Endothelial cell of umbilical vein (primary cell): ENCODE measurements around the gene CELF1. TPM values are rescaled to one million over a fixed set of nuclear protein-coding genes. Genes with fewer than 3 reads are reported as not detected.

Experiments
- BruUV-seq: library from RNA; stranded (reverse); fragments of 400-500 nt; replicated peaks from 2 replicates; lab custom pipeline; 2021; lab: Mats Ljungman, UMichigan
- CTCF ChIA-PET: fragments of 300-600, 350-600 bp; sonication (Branson Sonifier 250); formaldehyde crosslinking; loops from one replicate; lab custom pipeline; 2021; ENCODE audit warnings: antibody characterized with exemption, inconsistent platforms; lab: Charles Lee
- POLR2A ChIA-PET: fragments of 300-600, 350-600 bp; sonication (Branson Sonifier 250); formaldehyde crosslinking; loops from one replicate; lab custom pipeline; 2021; ENCODE audit warnings: antibody characterized with exemption, inconsistent platforms; lab: Charles Lee
- DNase-seq: peaks from one replicate; pipeline ENCODE4 v3.0.0-alpha.2; 2011; ENCODE audit warnings: low read depth, low spot score
- FAIRE-seq: peaks from 2 replicates; lab custom pipeline; 2011; peaks lifted over from hg19 to GRCh38; lab: Jason Lieb, UNC
- H2AFZ ChIP-seq: 2 replicates; pipeline ENCODE4 v1.6.0; 2012; ENCODE audit warnings: low read depth, low read length, control low read depth, inconsistent platforms
- H3K27ac ChIP-seq: 2 replicates; pipeline ENCODE4 v1.5.1; 2011; ENCODE audit warnings: low read depth, mild to moderate bottlenecking, control low read depth, low read length, moderate library complexity; ENCODE audit not compliant: insufficient read depth
- H3K27me3 ChIP-seq, 2 experiments: 2 replicates each; pipeline versions ENCODE4 v1.6.0 to v1.6.1; 2011; ENCODE audit warnings: low read length in 2 of 2, mixed read lengths in 1 of 2; ENCODE audit not compliant: control insufficient read depth in 2 of 2, insufficient read depth in 2 of 2
- H3K36me3 ChIP-seq, 2 experiments: 2 replicates in 1 of 2; 3 replicates in 1 of 2; pipeline ENCODE4 v1.5.1; 2011; ENCODE audit warnings: low read length in 2 of 2, mild to moderate bottlenecking in 1 of 2, moderate library complexity in 1 of 2; ENCODE audit not compliant: control insufficient read depth in 2 of 2, insufficient read depth in 2 of 2; ENCODE audit errors: extremely low read depth in 1 of 2
- H3K4me1 ChIP-seq: 3 replicates; pipeline ENCODE4 v1.5.1; 2011; ENCODE audit warnings: mild to moderate bottlenecking, low read length; ENCODE audit not compliant: control insufficient read depth, insufficient read depth; ENCODE audit errors: extremely low read depth
- H3K4me2 ChIP-seq: 2 replicates; pipeline ENCODE4 v1.6.1; 2011; ENCODE audit warnings: low read length, control low read depth, mixed read lengths; ENCODE audit not compliant: insufficient read depth
- H3K4me3 ChIP-seq, 3 experiments: fragments of 200-600 bp in 1 of 3; sonication (generic), shearing (Covaris generic) in 1 of 3; replicated peaks in 1 of 3; 2 replicates each; pipeline ENCODE4 v1.5.1; 2011 to 2016; ENCODE audit warnings: control low read depth in 3 of 3, low read length in 3 of 3, mild to moderate bottlenecking in 2 of 3, inconsistent platforms in 1 of 3, low read depth in 1 of 3, moderate library complexity in 1 of 3; ENCODE audit not compliant: insufficient read depth in 1 of 3
- H3K79me2 ChIP-seq: 2 replicates; pipeline ENCODE4 v1.6.0; 2012; ENCODE audit warnings: low read length, inconsistent platforms; ENCODE audit not compliant: control insufficient read depth, insufficient read depth
- H3K9ac ChIP-seq: replicated peaks from 2 replicates; pipeline ENCODE3; 2011; ENCODE audit warnings: low read length, control low read depth; ENCODE audit not compliant: insufficient read depth; ENCODE audit errors: extremely low read depth
- H3K9me1 ChIP-seq: replicated peaks from 3 replicates; pipeline ENCODE4 v1.6.0; 2011; ENCODE audit warnings: mild to moderate bottlenecking, low read length; ENCODE audit not compliant: control insufficient read depth, insufficient read depth; ENCODE audit errors: extremely low read depth
- H3K9me3 ChIP-seq: replicated peaks from 2 replicates; pipeline ENCODE4 v1.5.1; 2012; ENCODE audit warnings: low read length, inconsistent platforms; ENCODE audit not compliant: control insufficient read depth, insufficient read depth
- H4K20me1 ChIP-seq: replicated peaks from 2 replicates; pipeline ENCODE3; 2011; ENCODE audit warnings: mild to moderate bottlenecking, low read length; ENCODE audit not compliant: control insufficient read depth, insufficient read depth; ENCODE audit errors: extremely low read depth
- FOS ChIP-seq: IDR thresholded peaks from 2 replicates; pipeline ENCODE4 v1.6.1; 2011; ENCODE audit warnings: mild to moderate bottlenecking, low read length, moderate library complexity, borderline replicate concordance; ENCODE audit not compliant: insufficient read depth
- GATA2 ChIP-seq: IDR thresholded peaks from 2 replicates; pipeline ENCODE4 v1.7.0; 2011; ENCODE audit warnings: low read depth, mild to moderate bottlenecking, moderate library complexity, mixed read lengths, low read length; ENCODE audit not compliant: insufficient read length, insufficient read depth
- JUN ChIP-seq: IDR thresholded peaks from 2 replicates; pipeline ENCODE4 v1.6.1; 2011; ENCODE audit warnings: borderline replicate concordance, low read depth; ENCODE audit not compliant: insufficient read length, insufficient read depth
- MYC ChIP-seq: IDR thresholded peaks from one replicate; pipeline ENCODE4 v1.6.1; 2011; ENCODE audit warnings: mild to moderate bottlenecking, low read depth, low read length
- POLR2A ChIP-seq: IDR thresholded peaks from 2 replicates; pipeline ENCODE4 v1.6.1; 2012; ENCODE audit warnings: low read depth, mild to moderate bottlenecking, control low read depth, low read length
- POLR2AphosphoS5 ChIP-seq: IDR thresholded peaks from 2 replicates; pipeline ENCODE4 v1.6.1; 2012; ENCODE audit warnings: low read depth, mild to moderate bottlenecking, control low read depth, low read length, moderate library complexity; ENCODE audit not compliant: insufficient read depth
- dilution Hi-C: fragments of 300-500 bp; cut with MboI; formaldehyde crosslinking; loops from one replicate; pipeline ENCODE4 v1.15.0; 2019; ENCODE audit warnings: low sequenced_read_pairs; ENCODE audit not compliant: extremely low pct_ligation_motif_present
- intact Hi-C: fragments of 100-400 bp; cut with micrococcal nuclease; formaldehyde crosslinking; loops from one replicate; pipeline ENCODE4 v1.10.0; 2022
- polyA plus RNA-seq, 4 experiments: library from polyadenylated mRNA; depleted of rRNA in 3 of 4; stranded (reverse) in 3 of 4; unstranded in 1 of 4; fragments of >200 nt; gene quantifications; 2 replicates each; pipeline versions ENCODE4 v1.2.1 to v1.2.3, GENCODE V29; 2011 to 2012; ENCODE audit warnings: missing spikeins in 1 of 4
- total RNA-seq: library from RNA; stranded (reverse); gene quantifications from 2 replicates; pipeline ENCODE4 v1.2.3, GENCODE V29; 2021
- TF ChIP-seq, protein P1 (sequence below): IDR thresholded peaks from 2 replicates; pipeline ENCODE4 v1.6.1; 2011; ENCODE audit not compliant: insufficient read depth, insufficient read length
- TF ChIP-seq, protein P2 (sequence below), 2 donors: IDR thresholded peaks; 1 replicate in 1 of 2; 2 replicates in 1 of 2; pipeline ENCODE4 v1.5.1; 2011; ENCODE audit warnings: low read length in 2 of 2, mild to moderate bottlenecking in 2 of 2, moderate library complexity in 2 of 2, control low read depth in 1 of 2, inconsistent platforms in 1 of 2, low read depth in 1 of 2; ENCODE audit not compliant: insufficient read depth in 1 of 2; ENCODE audit errors: extremely low read depth in 1 of 2

Gene CELF1
- total and polyA plus RNA-seq, 2 donors (not counting 3 experiments of a cell fraction or from before 2014, with no cell fraction given), result 66.3 to 120 TPM

- Histone ChIP-seq H3K9me3 (no peaks in the 10 kb centered on the region), H3K4me3 (no peak overlapping the region), H3K27me3 (peaks cover 34 to 40% of the 10 kb centered on the region in 2 experiments), H3K9ac (no peak overlapping the region), H2AFZ (no peak overlapping the region), H3K4me2 (no peak overlapping the region), H3K27ac (no peak overlapping the region), H3K79me2 (no peaks in the 10 kb centered on the region), H4K20me1 (no peaks in the 10 kb centered on the region), H3K36me3 (no peaks in the 10 kb centered on the region), H3K4me1 (peaks cover 10% of the 10 kb centered on the region), H3K9me1 (no peaks in the 10 kb centered on the region)
- no peak for FAIRE-seq
- ChIA-PET POLR2A (interaction anchor here (0.7 to 1.8 kb wide), 2 partner anchors 11 to 25 kb away, joined by 3 to 4 read pairs; no protein-coding TSS in a partner anchor), CTCF (interaction anchor here (1.0 to 1.4 kb wide), 3 partner anchors 9 to 42 kb away, joined by 3 read pairs; partner anchors contain the start of genes CELF1 and FAM180B)
- DNase-seq, result no peak
- BruUV-seq, result no TSS peak
- TF ChIP-seq FOS (no peak), POLR2A (no peak), MYC (no peak), JUN (no peak), POLR2AphosphoS5 (no peak), GATA2 (no peak)
- TF ChIP-seq, protein P1, sequence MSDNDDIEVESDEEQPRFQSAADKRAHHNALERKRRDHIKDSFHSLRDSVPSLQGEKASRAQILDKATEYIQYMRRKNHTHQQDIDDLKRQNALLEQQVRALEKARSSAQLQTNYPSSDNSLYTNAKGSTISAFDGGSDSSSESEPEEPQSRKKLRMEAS, result no peak
- TF ChIP-seq, protein P2, sequence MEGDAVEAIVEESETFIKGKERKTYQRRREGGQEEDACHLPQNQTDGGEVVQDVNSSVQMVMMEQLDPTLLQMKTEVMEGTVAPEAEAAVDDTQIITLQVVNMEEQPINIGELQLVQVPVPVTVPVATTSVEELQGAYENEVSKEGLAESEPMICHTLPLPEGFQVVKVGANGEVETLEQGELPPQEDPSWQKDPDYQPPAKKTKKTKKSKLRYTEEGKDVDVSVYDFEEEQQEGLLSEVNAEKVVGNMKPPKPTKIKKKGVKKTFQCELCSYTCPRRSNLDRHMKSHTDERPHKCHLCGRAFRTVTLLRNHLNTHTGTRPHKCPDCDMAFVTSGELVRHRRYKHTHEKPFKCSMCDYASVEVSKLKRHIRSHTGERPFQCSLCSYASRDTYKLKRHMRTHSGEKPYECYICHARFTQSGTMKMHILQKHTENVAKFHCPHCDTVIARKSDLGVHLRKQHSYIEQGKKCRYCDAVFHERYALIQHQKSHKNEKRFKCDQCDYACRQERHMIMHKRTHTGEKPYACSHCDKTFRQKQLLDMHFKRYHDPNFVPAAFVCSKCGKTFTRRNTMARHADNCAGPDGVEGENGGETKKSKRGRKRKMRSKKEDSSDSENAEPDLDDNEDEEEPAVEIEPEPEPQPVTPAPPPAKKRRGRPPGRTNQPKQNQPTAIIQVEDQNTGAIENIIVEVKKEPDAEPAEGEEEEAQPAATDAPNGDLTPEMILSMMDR (IDR thresholded peaks at IDR 0.05; ENCODE audit: extremely low read depth in 1 of 2, insufficient read depth in 1 of 2, low read depth in 1 of 2, low read length in 2 of 2), result no peak
- dilution Hi-C loops (no loop called here), intact Hi-C loops (no loop called here)
Measured at GRCh38 chr11:47595029-47595428, 42.1 kb upstream of the CELF1 start.
